Stimulated activated naive B cell treated with anti-CD40 and anti-IgM and Interleukin-4, amounts not matched to agents 10 μg/mL and 1 μg/mL and 100 μg/mL, for 72 hours (primary cell): ENCODE data around the gene SSPN.
A peak's percentile ranks its signal among the peaks of the same experiment; 100 is the strongest.
"Not testable (repeated sequence)": the region's sequence is repeated elsewhere in the genome, so short reads cannot be mapped to it uniquely, and the experiment has no call there.

Experiments used
- ATAC-seq, 2 donors: fragments of 150-1000 bp; cut with Tn5 transposase; replicated peaks; 2 replicates each; pipeline ENCODE4 v1.10.0; 2021; ENCODE audit warnings: moderate library complexity in 1 of 2
- DNase-seq: peaks from one replicate; pipeline ENCODE4 v3.0.0; 2021
- H3K27ac Mint-ChIP-seq: one replicate; pipeline ENCODE4 v1.8.0; 2022; ENCODE audit warnings: mild to moderate bottlenecking, mixed read lengths
- H3K27me3 Mint-ChIP-seq, 2 donors: one replicate each; pipeline ENCODE4 v1.8.0; 2022; ENCODE audit warnings: mixed read lengths in 2 of 2
- H3K36me3 Mint-ChIP-seq, 2 donors: one replicate each; pipeline ENCODE4 v1.8.0; 2022; ENCODE audit warnings: mixed read lengths in 2 of 2, mild to moderate bottlenecking in 1 of 2
- H3K4me1 Mint-ChIP-seq, 2 donors: one replicate each; pipeline ENCODE4 v1.8.0; 2022; ENCODE audit warnings: mixed read lengths in 2 of 2, mild to moderate bottlenecking in 1 of 2
- H3K4me3 Mint-ChIP-seq, 2 donors: one replicate each; pipeline ENCODE4 v1.8.0; 2022; ENCODE audit warnings: mild to moderate bottlenecking in 2 of 2, mixed read lengths in 2 of 2, moderate library complexity in 1 of 2
- H3K9me3 Mint-ChIP-seq, 2 donors: one replicate each; pipeline ENCODE4 v1.8.0; 2022; ENCODE audit warnings: mixed read lengths in 2 of 2, mild to moderate bottlenecking in 1 of 2

SSPN gene

DNA sequence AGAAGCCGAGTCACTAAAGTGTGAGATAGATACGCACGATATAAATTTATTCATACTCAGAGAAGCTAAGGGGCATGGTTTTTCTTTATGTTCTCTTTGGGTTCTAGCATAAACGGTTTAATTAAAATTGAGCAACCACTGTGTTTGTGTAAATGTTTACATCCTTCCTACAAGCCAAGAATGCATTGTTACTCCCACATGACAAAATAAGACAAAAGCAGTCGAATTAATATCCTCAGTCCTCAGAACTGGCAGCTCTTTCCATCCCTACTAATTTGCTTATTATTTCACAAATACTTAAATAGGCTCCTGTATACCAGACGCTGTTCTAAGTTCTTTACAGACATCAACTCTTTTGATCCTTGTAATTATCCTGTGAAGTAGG, 32.0 kb downstream of the SSPN start:
- peak overlapping the region; percentile 10 to 78 for H3K4me3 Mint-ChIP-seq
- ATAC-seq (no peak), DNase-seq (no peak)
- H3K36me3 Mint-ChIP-seq = peaks cover 0 to 2% of the 10 kb centered on the region in 2 donors
- H3K4me1 Mint-ChIP-seq = peaks cover 2 to 15% of the 10 kb centered on the region in 2 donors
- no peak overlapping the region for H3K27ac Mint-ChIP-seq
- H3K27me3 Mint-ChIP-seq = peaks cover 25 to 35% of the 10 kb centered on the region in 2 donors
- H3K9me3 Mint-ChIP-seq = no peaks in the 10 kb centered on the region

- no peaks in the 10 kb centered on the region for H3K9me3 Mint-ChIP-seq
- peaks cover 2 to 15% of the 10 kb centered on the region in 2 donors for H3K4me1 Mint-ChIP-seq
- ATAC-seq (no peak), DNase-seq (no peak)
- no peak overlapping the region for H3K27ac Mint-ChIP-seq
- no peak overlapping the region for H3K4me3 Mint-ChIP-seq
- H3K27me3 Mint-ChIP-seq = peaks cover 25 to 35% of the 10 kb centered on the region in 2 donors
- peaks cover 0 to 2% of the 10 kb centered on the region in 2 donors for H3K36me3 Mint-ChIP-seq
Observed at GRCh38 chr12:26229910-26230309, 34.5 kb downstream of the SSPN start.

- ATAC-seq = no peak
- H3K4me1 Mint-ChIP-seq = peaks cover 2 to 12% of the 10 kb centered on the region in 2 donors
Observed at GRCh38 chr12:26231470-26231869, 36.1 kb downstream of the SSPN start.

GRCh38 chr12:26231921-26232320, 36.5 kb downstream of the SSPN start:
- peaks cover 18 to 23% of the 10 kb centered on the region in 2 donors for H3K27me3 Mint-ChIP-seq
- ATAC-seq (no peak), DNase-seq (no peak)
- H3K27ac Mint-ChIP-seq = no peak overlapping the region
- peaks cover 0 to 2% of the 10 kb centered on the region in 2 donors for H3K36me3 Mint-ChIP-seq
- peaks cover 0 to 8% of the 10 kb centered on the region in 2 donors for H3K4me1 Mint-ChIP-seq
- peaks cover 0 to 1% of the 10 kb centered on the region in 2 donors for H3K9me3 Mint-ChIP-seq
- no peak overlapping the region for H3K4me3 Mint-ChIP-seq

More at GRCh38 chr12:26231470-26231869, 36.1 kb downstream of the SSPN start:
- H3K9me3 Mint-ChIP-seq = peaks cover 0 to 1% of the 10 kb centered on the region in 2 donors
- H3K36me3 Mint-ChIP-seq = peaks cover 0 to 2% of the 10 kb centered on the region in 2 donors
- no peak for DNase-seq
- no peak overlapping the region for H3K27ac Mint-ChIP-seq
- no peak overlapping the region for H3K4me3 Mint-ChIP-seq
- H3K27me3 Mint-ChIP-seq = peaks cover 18 to 27% of the 10 kb centered on the region in 2 donors

DNA sequence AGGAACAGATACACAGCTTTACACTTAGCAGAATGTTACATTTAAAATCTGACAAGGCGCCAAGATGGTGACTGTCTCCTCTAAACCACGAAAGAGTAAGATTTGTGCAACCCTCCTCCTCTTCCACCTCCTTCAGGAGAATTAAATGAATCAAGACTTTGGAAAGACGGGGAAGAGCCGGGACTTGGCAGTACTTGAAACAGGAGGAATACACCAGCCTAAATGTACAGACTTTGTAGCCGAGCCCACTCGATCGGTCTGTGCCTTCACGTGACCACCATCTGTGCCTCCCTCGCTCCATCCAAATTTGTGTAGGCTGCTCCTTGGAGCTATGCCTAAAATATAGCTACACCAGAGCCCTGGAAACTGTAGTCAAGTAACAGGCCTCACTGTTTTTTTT, 38.3 kb downstream of the SSPN start:
- ATAC-seq = no peak

DNA sequence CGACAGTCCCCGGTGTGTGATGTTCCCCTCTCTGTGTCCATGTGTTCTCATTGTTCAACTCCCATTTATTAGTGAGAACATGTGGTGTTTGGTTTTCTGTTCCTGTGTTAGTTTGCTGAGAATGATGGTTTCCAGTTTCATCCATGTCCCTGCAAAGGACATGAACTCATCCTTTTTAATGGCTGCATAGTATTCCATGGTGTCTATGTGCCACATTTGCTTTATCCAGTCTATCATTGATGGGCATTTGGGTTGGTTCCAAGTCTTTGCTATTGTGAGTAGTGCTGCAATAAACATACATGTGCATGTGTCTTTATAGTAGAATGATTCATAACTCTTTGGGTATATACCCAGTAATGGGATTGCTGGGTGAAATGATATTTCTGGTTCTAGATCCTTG, 40.1 kb downstream of the SSPN start:
- H3K9me3 Mint-ChIP-seq, H3K4me1 Mint-ChIP-seq, ATAC-seq, H3K27ac Mint-ChIP-seq, H3K36me3 Mint-ChIP-seq, DNase-seq, H3K4me3 Mint-ChIP-seq: not testable (repeated sequence)
- peaks cover 7 to 14% of the 10 kb centered on the region in 2 donors for H3K27me3 Mint-ChIP-seq

More for the DNA sequence above, 38.3 kb downstream of the SSPN start:
- Mint-ChIP-seq H3K27ac (no peak overlapping the region), H3K4me1 (no peaks in the 10 kb centered on the region), H3K36me3 (peaks cover 0 to 2% of the 10 kb centered on the region in 2 donors), H3K27me3 (peaks cover 5 to 7% of the 10 kb centered on the region in 2 donors), H3K4me3 (no peak overlapping the region), H3K9me3 (peaks cover 0 to 1% of the 10 kb centered on the region in 2 donors)
- DNase-seq = no peak

GRCh38 chr12:26238341-26239121, 43.2 kb downstream of the SSPN start:
- Mint-ChIP-seq H3K4me3 (no peak overlapping the region), H3K4me1 (no peaks in the 10 kb centered on the region), H3K9me3 (peaks cover 0 to 1% of the 10 kb centered on the region in 2 donors), H3K27ac (no peak overlapping the region), H3K36me3 (no peaks in the 10 kb centered on the region), H3K27me3 (peaks cover 12 to 14% of the 10 kb centered on the region in 2 donors)
- DNase-seq = no peak
- ATAC-seq = no peak

GRCh38 chr12:26239122-26239851, 43.9 kb downstream of the SSPN start:
- no peaks in the 10 kb centered on the region for H3K36me3 Mint-ChIP-seq
- no peak for DNase-seq
- no peak overlapping the region for H3K4me3 Mint-ChIP-seq
- no peaks in the 10 kb centered on the region for H3K4me1 Mint-ChIP-seq
- no peak overlapping the region for H3K27ac Mint-ChIP-seq
- no peak for ATAC-seq
- peaks cover 0 to 1% of the 10 kb centered on the region in 2 donors for H3K9me3 Mint-ChIP-seq
- H3K27me3 Mint-ChIP-seq = peaks cover 12 to 14% of the 10 kb centered on the region in 2 donors

- H3K4me1 Mint-ChIP-seq = peaks cover 0 to under 1% of the 10 kb centered on the region in 2 donors
- ATAC-seq = no peak
- H3K27ac Mint-ChIP-seq = no peak overlapping the region
Observed at GRCh38 chr12:26239852-26240815, 44.8 kb downstream of the SSPN start.

GRCh38 chr12:26241080-26241479, 45.7 kb downstream of the SSPN start:
- Mint-ChIP-seq H3K9me3 (no peaks in the 10 kb centered on the region), H3K4me3 (no peak overlapping the region), H3K27me3 (peaks cover 12 to 14% of the 10 kb centered on the region in 2 donors), H3K36me3 (no peaks in the 10 kb centered on the region), H3K27ac (no peak overlapping the region), H3K4me1 (peaks cover 0 to 2% of the 10 kb centered on the region in 2 donors)
- no peak for DNase-seq
- ATAC-seq = no peak

More at GRCh38 chr12:26239852-26240815, 44.8 kb downstream of the SSPN start:
- DNase-seq = no peak
- Mint-ChIP-seq H3K27me3 (peaks cover 12 to 14% of the 10 kb centered on the region in 2 donors), H3K9me3 (peaks cover 0 to 1% of the 10 kb centered on the region in 2 donors), H3K4me3 (no peak overlapping the region), H3K36me3 (no peaks in the 10 kb centered on the region)

GRCh38 chr12:26242683-26243082, 47.3 kb downstream of the SSPN start:
- H3K9me3 Mint-ChIP-seq = no peaks in the 10 kb centered on the region
- ATAC-seq = no peak
- peaks cover 0 to 2% of the 10 kb centered on the region in 2 donors for H3K4me1 Mint-ChIP-seq
- H3K27me3 Mint-ChIP-seq = peaks cover 14 to 16% of the 10 kb centered on the region in 2 donors
- no peak overlapping the region for H3K27ac Mint-ChIP-seq
- H3K36me3 Mint-ChIP-seq = no peaks in the 10 kb centered on the region
- DNase-seq = no peak
- no peak overlapping the region for H3K4me3 Mint-ChIP-seq

GRCh38 chr12:26244503-26244902, 49.1 kb downstream of the SSPN start:
- Mint-ChIP-seq H3K27ac (no peak overlapping the region), H3K4me3 (no peak overlapping the region), H3K9me3 (peaks cover 4 to 6% of the 10 kb centered on the region in 2 donors), H3K27me3 (peaks cover 4 to 13% of the 10 kb centered on the region in 2 donors), H3K36me3 (peaks cover 0 to 3% of the 10 kb centered on the region in 2 donors), H3K4me1 (peaks cover 0 to 2% of the 10 kb centered on the region in 2 donors)
- no peak for ATAC-seq
- no peak for DNase-seq

DNA sequence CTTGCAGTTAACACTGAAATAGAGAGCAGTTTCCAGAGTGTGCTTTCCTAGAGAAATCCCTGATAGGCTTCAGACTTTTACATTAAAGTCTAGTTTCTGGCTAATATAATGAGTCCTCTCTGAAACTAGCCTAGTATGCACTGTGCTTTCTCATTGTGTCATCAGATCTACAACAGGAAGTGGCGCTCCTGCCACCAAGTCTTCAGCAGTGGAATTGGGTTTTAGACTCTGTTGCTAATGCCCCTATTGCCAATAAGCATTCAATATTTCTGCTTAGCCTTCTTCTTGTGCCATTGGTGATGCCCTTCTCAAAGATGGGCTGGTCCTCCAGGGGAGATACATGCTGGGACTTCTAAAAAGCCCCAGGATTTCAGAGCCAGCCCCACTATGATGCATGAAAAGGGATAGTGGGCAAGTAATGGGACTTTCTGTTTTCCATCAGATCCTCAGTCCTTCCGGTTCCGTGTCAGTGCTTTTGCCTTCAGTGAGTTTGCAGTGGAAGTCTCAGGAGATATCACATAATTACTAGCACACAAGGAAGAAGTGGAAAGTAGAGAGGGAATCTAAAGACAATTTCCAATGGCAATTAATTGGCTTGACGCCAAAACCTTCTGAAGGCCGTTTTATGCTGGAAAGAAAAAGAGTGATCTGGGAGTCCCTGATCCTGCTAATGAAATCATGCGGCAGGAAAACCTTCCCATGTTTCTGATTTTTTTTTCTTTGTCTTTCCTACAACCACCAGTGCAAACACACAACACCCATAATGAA, 50.0 kb downstream of the SSPN start:
- ATAC-seq (no peak), DNase-seq (no peak)
- H3K36me3 Mint-ChIP-seq = peaks cover 0 to 5% of the 10 kb centered on the region in 2 donors
- peaks cover 0 to 9% of the 10 kb centered on the region in 2 donors for H3K27me3 Mint-ChIP-seq
- H3K27ac Mint-ChIP-seq = no peak overlapping the region
- H3K4me3 Mint-ChIP-seq = no peak overlapping the region
- peaks cover 0 to 2% of the 10 kb centered on the region in 2 donors for H3K4me1 Mint-ChIP-seq
- H3K9me3 Mint-ChIP-seq = peaks cover 8 to 9% of the 10 kb centered on the region in 2 donors
